ENCODE data around the gene CDCA4.

Gene CDCA4

DNA sequence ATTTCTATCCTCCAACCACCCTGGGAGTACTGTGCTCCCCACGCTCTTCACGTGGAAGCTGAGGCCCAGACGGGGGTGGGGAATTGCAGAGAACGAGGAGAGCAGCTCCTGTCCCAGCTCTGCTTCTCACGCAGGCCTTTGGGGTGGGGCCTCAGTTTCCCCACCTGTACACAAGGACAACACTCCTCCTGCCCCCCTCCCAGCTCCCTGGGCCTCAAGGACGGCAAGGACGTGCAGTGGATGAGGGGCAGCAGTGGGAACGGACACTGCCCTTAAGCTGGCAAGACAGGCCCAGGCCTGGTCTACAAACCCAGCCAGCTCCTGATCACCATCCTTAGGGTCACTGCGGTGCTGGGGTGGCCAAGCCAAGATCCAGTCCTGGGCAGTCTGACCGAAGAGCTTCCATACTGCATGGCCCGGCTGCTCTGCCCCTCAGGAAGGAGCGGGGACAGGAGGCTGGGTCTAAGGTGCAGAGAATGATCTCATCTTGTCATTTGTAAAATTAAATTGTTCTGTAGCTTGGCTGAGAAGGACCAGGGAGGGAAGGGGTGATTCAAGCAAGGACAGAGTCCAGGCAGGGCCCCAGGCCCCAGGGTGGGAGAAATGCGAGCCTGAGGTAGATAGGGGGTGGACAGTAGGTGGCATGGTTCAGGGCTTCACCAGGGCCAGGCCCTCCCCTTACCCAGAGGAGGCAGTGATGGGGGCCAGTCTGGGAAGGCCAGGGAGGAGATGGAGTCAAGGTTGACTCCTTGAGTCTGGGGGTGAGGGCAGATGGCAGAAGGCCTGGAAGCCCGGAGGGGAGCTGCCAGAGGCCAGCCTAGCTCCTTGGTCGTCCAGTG lies 36.6 kb downstream of the CDCA4 start:
- Histone ChIP-seq H3K9ac (ENCODE audit: low read length) (no peak overlapping the region), H3K4me1 (ENCODE audit: control insufficient read depth, insufficient read depth, low read length) (peaks cover 11% of the 10 kb centered on the region; the same call in 1 of the 2 replicates), H3K27me3 (ENCODE audit: control insufficient read depth, insufficient read depth, low read length) (peaks cover 27% of the 10 kb centered on the region), H3K9me3 (ENCODE audit: control insufficient read depth, insufficient read depth, low read depth, low read length) (no peaks in the 10 kb centered on the region), H3K36me3 (ENCODE audit: control insufficient read depth, insufficient read depth, low read length) (no peaks in the 10 kb centered on the region), H3K27ac (ENCODE audit: low read depth, low read length) (no peak overlapping the region), H3K4me3 (ENCODE audit: low read depth, low read length) (no peak overlapping the region)

DNA sequence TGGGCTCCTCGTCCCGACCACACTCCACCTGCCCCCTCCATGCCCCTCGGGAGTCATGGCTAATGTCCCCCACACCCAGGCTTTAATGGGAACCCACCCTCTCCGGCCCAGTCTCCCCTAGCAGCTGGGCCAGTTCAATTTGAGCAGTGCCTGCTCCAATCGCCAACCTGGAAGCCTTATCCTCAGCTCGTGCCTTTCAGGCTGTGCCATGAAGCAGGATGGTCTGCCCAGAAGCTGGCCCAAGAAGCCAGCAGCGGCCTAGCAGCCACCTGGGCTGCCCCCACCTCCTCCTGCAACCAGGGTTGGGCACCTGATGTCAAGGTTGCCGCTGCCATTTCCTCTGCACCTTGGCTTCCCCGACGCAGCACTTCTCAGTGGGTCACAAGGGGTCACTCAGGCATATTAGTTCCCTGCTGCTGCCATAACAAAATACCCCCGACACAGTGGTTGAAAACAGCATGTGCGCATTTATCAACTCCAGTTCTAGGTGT lies 37.6 kb downstream of the CDCA4 start:
- Histone ChIP-seq H3K4me3 (ENCODE audit: low read depth, low read length) (no peak overlapping the region), H3K27me3 (ENCODE audit: control insufficient read depth, insufficient read depth, low read length) (peaks cover 35% of the 10 kb centered on the region), H3K9me3 (ENCODE audit: control insufficient read depth, insufficient read depth, low read depth, low read length) (no peaks in the 10 kb centered on the region), H3K4me1 (ENCODE audit: control insufficient read depth, insufficient read depth, low read length) (peaks cover 16% of the 10 kb centered on the region; the same call in 1 of the 2 replicates), H3K9ac (ENCODE audit: low read length) (no peak overlapping the region), H3K27ac (ENCODE audit: low read depth, low read length) (no peak overlapping the region), H3K36me3 (ENCODE audit: control insufficient read depth, insufficient read depth, low read length) (no peaks in the 10 kb centered on the region)

DNA sequence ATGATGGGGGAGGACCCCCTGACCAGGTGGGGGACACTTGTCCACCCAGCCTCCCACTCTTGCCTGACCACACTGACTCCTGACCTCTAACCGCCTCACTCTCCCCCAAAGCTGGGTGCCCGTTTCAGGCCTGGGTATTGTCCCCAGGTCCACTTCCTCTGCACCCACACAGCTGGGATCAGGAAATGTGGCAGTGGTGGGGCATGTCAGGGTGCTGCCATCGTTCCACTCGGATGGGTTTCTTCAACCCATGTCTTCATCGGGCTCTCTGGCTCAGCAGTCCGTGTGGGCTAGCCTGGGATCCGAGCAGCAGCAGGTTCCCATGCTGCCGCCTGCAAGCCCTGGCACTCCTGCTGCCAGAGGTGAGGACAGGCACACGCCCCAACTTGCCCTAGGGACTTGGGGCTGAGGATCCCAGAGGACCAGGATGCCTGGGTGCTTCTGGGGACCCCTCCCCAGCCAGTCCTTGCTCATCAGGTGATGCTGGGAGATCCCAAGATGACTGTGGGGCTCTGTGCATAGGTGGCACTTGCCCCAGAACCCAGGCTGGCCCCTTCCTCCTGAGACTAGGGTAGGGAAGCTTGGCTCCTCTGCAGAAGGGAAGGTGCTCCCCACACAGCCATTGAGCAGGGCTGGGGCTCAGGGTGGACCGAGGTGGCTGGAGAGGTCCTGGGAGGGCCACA lies 38.2 kb downstream of the CDCA4 start:
- Histone ChIP-seq H3K27me3 (ENCODE audit: control insufficient read depth, insufficient read depth, low read length) (peaks cover 38% of the 10 kb centered on the region), H3K4me3 (ENCODE audit: low read depth, low read length) (no peak overlapping the region), H3K4me1 (ENCODE audit: control insufficient read depth, insufficient read depth, low read length) (peaks cover 17% of the 10 kb centered on the region; the same call in 1 of the 2 replicates), H3K36me3 (ENCODE audit: control insufficient read depth, insufficient read depth, low read length) (no peaks in the 10 kb centered on the region), H3K9ac (ENCODE audit: low read length) (no peak overlapping the region), H3K27ac (ENCODE audit: low read depth, low read length) (no peak overlapping the region), H3K9me3 (ENCODE audit: control insufficient read depth, insufficient read depth, low read depth, low read length) (no peaks in the 10 kb centered on the region)

DNA sequence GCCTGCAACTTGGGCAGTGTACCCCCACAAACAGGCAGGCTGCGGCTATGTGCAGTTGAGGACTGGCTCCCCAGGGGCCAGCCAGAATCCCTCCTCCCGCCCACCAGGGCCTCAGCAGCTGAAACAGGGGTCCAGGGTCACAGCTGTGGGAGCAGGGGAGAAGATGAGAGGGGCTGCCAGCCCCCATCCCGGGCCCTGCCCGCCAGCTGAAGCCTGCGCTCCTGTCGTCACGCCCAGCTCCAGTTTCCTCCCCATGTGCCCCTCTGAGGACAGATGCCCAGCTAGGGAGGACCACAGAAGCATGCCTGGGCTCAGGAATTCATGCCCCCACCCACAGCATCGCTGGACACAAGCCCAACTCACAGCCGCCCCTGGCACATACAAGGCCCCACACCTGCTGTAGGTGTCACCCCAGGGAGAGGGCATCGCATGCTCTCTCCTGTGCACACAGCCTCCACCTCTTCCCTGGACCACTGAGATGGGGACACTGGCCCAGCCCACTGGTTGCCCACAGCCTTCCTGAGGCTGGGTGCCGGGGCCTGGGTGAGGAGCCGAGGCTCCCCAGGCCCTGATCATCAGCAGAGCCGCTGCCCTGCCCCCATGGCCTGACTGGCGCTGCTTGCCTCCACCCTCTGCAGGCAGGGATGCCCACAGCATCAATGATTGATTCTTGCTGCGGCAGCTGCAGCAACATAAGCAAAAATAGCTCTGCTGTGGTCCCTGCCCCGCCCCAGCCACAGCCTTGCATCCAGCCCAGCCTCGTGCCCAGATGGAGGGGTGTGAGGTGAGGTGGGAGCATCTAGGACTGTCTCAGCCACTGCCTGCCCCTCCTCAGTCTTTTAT lies 39.0 kb downstream of the CDCA4 start:
- Histone ChIP-seq H3K36me3 (ENCODE audit: control insufficient read depth, insufficient read depth, low read length) (no peaks in the 10 kb centered on the region), H3K27me3 (ENCODE audit: control insufficient read depth, insufficient read depth, low read length) (peaks cover 45% of the 10 kb centered on the region), H3K4me1 (ENCODE audit: control insufficient read depth, insufficient read depth, low read length) (peaks cover 23% of the 10 kb centered on the region; the same call in 1 of the 2 replicates), H3K9me3 (ENCODE audit: control insufficient read depth, insufficient read depth, low read depth, low read length) (no peaks in the 10 kb centered on the region), H3K9ac (ENCODE audit: low read length) (no peak overlapping the region), H3K4me3 (ENCODE audit: low read depth, low read length) (no peak overlapping the region), H3K27ac (ENCODE audit: low read depth, low read length) (no peak overlapping the region)

DNA sequence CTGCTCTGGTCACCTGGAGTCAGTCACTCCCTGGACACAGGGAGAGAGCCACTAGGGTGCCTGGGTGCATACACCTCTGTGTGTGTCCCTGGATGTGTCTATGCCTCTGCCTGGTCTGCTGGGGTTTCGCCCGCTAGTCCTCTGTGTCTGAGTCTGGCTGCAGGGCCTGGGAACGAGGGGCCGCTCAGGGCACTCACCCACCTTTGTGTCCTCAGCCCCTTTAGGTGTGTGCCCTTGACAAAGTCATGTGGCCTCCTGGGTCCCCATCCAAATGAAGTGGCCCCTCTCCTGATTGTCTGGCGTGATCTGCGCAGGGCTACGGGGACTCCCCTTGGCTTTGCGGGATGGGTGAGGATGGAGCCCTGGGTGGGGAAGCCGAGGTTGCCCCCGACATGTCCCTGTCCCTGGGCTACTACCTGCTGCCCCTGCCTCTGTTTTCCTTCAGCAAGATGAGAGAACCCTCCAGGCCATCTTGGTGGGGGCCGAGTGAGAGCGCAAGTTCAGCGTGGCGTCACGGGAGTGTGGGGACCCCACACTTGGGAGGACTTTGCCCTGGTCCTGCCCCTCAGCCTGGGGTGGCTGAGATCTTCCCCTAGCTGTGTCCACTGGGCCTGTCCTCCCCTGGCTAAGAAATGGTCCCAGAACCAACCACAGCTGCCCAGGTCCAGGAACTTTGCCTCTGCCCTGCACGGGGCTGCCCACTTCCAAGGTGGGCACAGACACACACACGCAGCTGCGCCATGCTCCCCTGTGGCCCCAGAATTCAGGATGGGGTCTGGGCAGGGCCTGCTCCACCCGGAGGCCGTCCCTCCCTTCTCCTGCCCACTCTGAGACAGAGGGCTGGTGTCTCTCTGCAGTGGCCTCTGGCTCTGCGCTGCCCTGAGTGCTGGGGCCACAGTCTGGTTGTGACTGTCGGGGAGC lies 40.0 kb downstream of the CDCA4 start:
- H3K9ac ChIP-seq (ENCODE audit: low read length), result no peak overlapping the region
- no peaks in the 10 kb centered on the region for H3K36me3 ChIP-seq (ENCODE audit: control insufficient read depth, insufficient read depth, low read length)
- no peak overlapping the region for H3K27ac ChIP-seq (ENCODE audit: low read depth, low read length)
- H3K27me3 ChIP-seq (ENCODE audit: control insufficient read depth, insufficient read depth, low read length), result peaks cover 43% of the 10 kb centered on the region
- peaks cover 20% of the 10 kb centered on the region; the same call in 1 of the 2 replicates for H3K4me1 ChIP-seq (ENCODE audit: control insufficient read depth, insufficient read depth, low read length)
- H3K9me3 ChIP-seq (ENCODE audit: control insufficient read depth, insufficient read depth, low read depth, low read length), result no peaks in the 10 kb centered on the region
- H3K4me3 ChIP-seq (ENCODE audit: low read depth, low read length), result no peak overlapping the region

DNA sequence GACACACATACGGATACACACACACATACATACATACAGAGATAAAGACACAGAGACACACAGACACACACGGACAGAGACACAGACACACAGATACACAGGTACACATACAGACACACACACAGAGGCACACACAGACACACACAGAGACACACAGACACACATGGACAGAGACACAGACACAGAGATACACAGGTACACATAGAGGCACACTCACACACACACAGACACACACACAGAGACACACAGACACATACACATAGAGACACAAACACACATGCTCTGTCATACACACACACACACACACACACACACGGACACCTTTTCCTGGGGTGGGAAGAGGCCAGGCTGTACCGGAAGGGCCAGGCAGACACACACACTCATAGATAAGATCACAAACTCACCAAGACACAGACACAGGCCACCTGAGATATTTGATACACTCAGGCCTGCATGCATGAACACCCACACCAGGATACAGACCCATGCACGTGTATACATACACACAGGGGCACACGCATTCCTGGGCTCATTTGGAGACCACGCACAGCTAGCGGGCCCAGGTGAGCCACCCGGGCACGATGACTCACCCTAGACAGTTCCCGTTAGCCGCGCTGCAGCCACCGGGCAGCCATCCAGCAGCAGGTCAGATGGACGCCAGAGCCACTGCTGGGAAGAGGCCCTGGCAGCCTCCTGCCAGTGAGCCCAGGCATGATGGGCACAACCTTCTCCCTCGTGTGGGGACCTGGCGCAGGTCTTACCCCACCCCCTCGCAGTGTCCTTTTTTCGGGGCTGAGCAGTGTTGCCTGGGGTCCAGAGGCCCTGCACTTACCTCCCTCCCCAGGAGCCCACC lies 40.9 kb downstream of the CDCA4 start:
- Histone ChIP-seq H3K4me3 (ENCODE audit: low read depth, low read length) (no peak overlapping the region), H3K27ac (ENCODE audit: low read depth, low read length) (no peak overlapping the region), H3K9ac (ENCODE audit: low read length) (no peak overlapping the region), H3K4me1 (ENCODE audit: control insufficient read depth, insufficient read depth, low read length) (peaks cover 20% of the 10 kb centered on the region; the same call in 1 of the 2 replicates), H3K36me3 (ENCODE audit: control insufficient read depth, insufficient read depth, low read length) (no peaks in the 10 kb centered on the region), H3K27me3 (ENCODE audit: control insufficient read depth, insufficient read depth, low read length) (peaks cover 44% of the 10 kb centered on the region), H3K9me3 (ENCODE audit: control insufficient read depth, insufficient read depth, low read depth, low read length) (no peaks in the 10 kb centered on the region)

DNA sequence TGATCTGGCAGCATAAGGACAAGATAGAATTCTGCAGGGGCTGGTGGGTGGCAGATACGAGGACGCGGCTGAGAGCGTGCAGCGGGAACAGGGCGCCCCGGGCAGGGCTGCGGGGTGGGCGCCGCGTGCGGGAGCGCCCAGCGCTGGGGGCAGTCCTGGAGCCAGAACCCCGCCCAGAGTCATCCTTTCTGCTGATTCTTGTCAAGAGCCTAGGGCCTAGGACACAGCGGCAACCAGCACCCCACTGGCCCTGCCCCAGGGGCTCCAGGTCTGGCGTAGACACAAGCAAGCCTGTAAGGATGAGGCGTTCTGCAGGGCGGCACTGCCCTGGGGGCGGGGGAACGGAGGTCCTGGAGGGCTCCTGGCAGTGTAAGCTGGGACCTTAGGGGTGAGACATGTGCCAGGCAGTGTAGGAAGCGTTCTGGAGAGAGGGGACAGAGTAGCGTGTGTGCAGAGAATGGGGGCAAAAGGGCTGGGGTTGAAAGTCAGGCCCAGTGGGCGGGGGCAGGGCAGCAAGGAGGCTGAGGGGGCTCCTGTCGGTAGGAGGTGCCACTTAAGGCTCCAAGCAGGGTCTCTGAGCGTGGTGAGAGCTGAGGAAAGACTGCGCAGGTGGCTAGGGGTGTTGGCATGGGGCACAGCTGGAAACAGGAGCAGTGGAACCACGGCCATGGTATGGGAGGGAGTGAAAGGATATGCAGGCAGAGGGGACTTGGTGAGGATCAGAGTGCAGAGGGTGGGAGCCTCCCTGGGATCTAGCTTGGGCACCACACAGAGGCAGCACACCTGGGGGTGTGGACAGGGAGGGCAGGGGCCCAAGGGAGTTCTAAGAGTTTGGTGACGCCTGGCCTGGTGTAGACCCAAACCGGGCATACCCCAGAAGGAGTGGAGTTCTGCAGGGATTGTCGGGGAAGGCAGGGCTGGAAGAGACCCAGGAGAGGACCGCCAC lies 41.9 kb downstream of the CDCA4 start:
- Histone ChIP-seq H3K4me3 (ENCODE audit: low read depth, low read length) (peak overlapping the region; percentile 59), H3K27me3 (ENCODE audit: control insufficient read depth, insufficient read depth, low read length) (peaks cover 45% of the 10 kb centered on the region), H3K4me1 (ENCODE audit: control insufficient read depth, insufficient read depth, low read length) (peaks cover 24% of the 10 kb centered on the region; the same call in 1 of the 2 replicates), H3K9me3 (ENCODE audit: control insufficient read depth, insufficient read depth, low read depth, low read length) (no peaks in the 10 kb centered on the region), H3K27ac (ENCODE audit: low read depth, low read length) (no peak overlapping the region), H3K9ac (ENCODE audit: low read length) (no peak overlapping the region), H3K36me3 (ENCODE audit: control insufficient read depth, insufficient read depth, low read length) (no peaks in the 10 kb centered on the region)

DNA sequence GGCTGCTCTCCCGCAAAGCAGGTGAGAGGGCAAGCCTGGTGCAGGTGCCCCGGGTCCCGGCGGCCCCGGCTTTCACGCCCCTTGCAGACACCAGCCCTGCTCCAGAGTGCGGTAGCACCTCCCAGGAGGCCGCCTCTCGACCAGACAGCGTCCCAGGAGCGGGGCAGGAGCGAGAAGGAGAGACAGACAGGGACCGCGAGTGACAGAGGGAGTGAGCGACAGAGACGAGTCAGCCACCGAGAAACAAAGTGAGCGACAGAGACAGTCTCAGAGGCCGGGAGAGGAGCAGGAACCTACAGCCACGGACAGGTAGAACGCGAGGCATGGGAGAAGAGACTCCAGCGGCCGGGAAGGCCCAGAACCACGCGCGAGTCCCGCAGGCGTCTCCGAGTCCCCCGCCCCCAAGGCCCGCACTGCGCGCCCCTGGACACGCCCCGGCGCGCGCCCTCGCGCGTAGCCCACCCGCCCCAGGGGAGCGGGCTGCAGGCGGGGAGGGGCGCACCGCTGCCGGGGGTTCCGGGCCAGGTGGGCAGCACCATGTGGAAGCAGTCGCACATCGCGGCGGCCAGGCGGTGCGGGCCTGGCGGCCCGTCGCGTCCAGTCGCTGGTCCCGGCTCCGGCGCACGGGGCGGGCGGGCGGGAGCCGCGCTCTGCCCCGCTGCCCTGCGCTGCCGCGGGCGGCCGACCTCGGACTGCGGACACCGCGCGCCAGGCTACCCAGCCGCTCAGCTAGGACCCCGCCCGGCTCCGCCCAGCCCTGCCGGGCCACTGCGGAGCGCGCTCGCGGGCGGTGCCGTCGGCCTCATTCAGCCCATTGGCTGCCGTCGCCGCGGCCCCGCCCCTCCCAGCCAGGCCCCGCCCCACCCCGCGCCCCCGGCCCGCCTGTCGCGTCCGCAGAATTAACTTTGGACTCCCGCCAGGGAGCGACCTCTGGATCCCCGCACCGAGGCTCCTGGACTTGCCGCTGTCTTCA lies 42.9 kb downstream of the CDCA4 start, which contains the start of gene AHNAK2:
Gene AHNAK2 (minus strand): TSS at position 694 of the 973 bp plus-strand sequence. CDS start 137 bp downstream, at position 557.
- Histone ChIP-seq H3K9me3 (ENCODE audit: control insufficient read depth, insufficient read depth, low read depth, low read length) (no peaks in the 10 kb centered on the region), H3K36me3 (ENCODE audit: control insufficient read depth, insufficient read depth, low read length) (no peaks in the 10 kb centered on the region), H3K9ac (ENCODE audit: low read length) (peak within 1 kb of the TSS; percentile 21), H3K4me1 (ENCODE audit: control insufficient read depth, insufficient read depth, low read length) (peaks cover 31% of the 10 kb centered on the region; the same call in 1 of the 2 replicates), H3K27ac (ENCODE audit: low read depth, low read length) (no peak within 1 kb of the TSS), H3K4me3 (ENCODE audit: low read depth, low read length) (peak within 1 kb of the TSS; percentile 71), H3K27me3 (ENCODE audit: control insufficient read depth, insufficient read depth, low read length) (peaks cover 45% of the 10 kb centered on the region)
